OCI-LY1 (cell line): ENCODE measurements around the gene RHPN2.

ENCODE experiments used
- EZH2 ChIP-seq: fragments of 200-600 bp; sonication (generic), shearing (Covaris generic); IDR thresholded peaks from 2 replicates; pipeline ENCODE4 v1.8.0; 2017; ENCODE audit warnings: borderline replicate concordance, mixed run types, mild to moderate bottlenecking, antibody characterized with exemption, low read length, moderate library complexity, mixed read lengths
- TF ChIP-seq, protein P1 (sequence below): fragments of 200-600 bp; sonication (generic), shearing (Covaris generic); IDR thresholded peaks from 2 replicates; pipeline ENCODE4 v1.5.1; 2017; ENCODE audit warnings: mild to moderate bottlenecking, antibody characterized with exemption, low read length, moderate library complexity, mixed read lengths

DNA sequence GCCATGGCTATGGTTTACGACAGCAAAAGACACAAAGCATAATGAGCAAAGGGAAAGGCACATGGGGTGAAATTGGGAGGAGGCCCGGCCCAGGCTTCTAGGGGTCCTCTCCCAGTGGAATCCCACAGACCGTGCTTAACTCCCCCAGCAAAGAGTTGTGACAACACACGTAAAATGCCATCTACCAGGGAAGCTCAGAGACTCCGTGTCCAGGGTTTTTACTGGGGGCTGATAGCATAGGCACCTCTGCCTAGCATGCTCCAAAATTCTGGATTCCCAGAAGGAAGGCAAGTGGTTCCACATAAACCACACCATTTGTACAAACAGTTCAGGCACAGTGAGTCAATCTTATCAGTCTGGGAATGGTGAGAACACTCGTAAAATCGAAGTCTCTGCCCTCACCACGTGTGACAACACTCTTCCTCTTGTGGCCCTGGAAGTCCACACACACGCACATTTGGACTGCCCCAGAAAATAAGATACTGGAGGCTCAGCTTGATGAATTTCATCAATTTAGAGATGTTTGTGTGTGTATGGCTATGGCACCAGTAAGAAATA lies 34.9 kb downstream of the RHPN2 start:
- TF ChIP-seq, protein P1, sequence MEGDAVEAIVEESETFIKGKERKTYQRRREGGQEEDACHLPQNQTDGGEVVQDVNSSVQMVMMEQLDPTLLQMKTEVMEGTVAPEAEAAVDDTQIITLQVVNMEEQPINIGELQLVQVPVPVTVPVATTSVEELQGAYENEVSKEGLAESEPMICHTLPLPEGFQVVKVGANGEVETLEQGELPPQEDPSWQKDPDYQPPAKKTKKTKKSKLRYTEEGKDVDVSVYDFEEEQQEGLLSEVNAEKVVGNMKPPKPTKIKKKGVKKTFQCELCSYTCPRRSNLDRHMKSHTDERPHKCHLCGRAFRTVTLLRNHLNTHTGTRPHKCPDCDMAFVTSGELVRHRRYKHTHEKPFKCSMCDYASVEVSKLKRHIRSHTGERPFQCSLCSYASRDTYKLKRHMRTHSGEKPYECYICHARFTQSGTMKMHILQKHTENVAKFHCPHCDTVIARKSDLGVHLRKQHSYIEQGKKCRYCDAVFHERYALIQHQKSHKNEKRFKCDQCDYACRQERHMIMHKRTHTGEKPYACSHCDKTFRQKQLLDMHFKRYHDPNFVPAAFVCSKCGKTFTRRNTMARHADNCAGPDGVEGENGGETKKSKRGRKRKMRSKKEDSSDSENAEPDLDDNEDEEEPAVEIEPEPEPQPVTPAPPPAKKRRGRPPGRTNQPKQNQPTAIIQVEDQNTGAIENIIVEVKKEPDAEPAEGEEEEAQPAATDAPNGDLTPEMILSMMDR = no peak
- no peak for TF ChIP-seq EZH2
